Measurements from ENCODE around the gene TADA2A.

The TADA2A gene

GRCh38 chr17:37465069-37465616, 58.5 kb downstream of the TADA2A start:
- DNase-seq (ENCODE audit: extremely low read depth, low read depth) = no peak
- TF ChIP-seq CTCF (IDR thresholded peaks at IDR 0.05; ENCODE audit: low read depth, low read length) = no peak

GRCh38 chr17:37466471-37466870, 59.8 kb downstream of the TADA2A start:
- no peak for DNase-seq (ENCODE audit: extremely low read depth, low read depth)
- TF ChIP-seq CTCF (IDR thresholded peaks at IDR 0.05; ENCODE audit: low read depth, low read length) = no peak

GRCh38 chr17:37470181-37470580, 63.5 kb downstream of the TADA2A start:
- no peak for DNase-seq (ENCODE audit: extremely low read depth, low read depth)
- TF ChIP-seq CTCF (IDR thresholded peaks at IDR 0.05; ENCODE audit: low read depth, low read length) = no peak

- DNase-seq (ENCODE audit: extremely low read depth, low read depth) = no peak
- no peak for TF ChIP-seq CTCF (IDR thresholded peaks at IDR 0.05; ENCODE audit: low read depth, low read length)
Observed at GRCh38 chr17:37475731-37476420, 69.2 kb downstream of the TADA2A start.

GRCh38 chr17:37476431-37477120, 69.9 kb downstream of the TADA2A start:
- DNase-seq (ENCODE audit: extremely low read depth, low read depth) = no peak

GRCh38 chr17:37478187-37478586, 71.5 kb downstream of the TADA2A start:
- no peak for DNase-seq (ENCODE audit: extremely low read depth, low read depth)
- no peak for TF ChIP-seq CTCF (IDR thresholded peaks at IDR 0.05; ENCODE audit: low read depth, low read length)

More at GRCh38 chr17:37476431-37477120, 69.9 kb downstream of the TADA2A start:
- TF ChIP-seq CTCF (IDR thresholded peaks at IDR 0.05; ENCODE audit: low read depth, low read length) = no peak

GRCh38 chr17:37479025-37479424, 72.3 kb downstream of the TADA2A start:
- TF ChIP-seq CTCF (IDR thresholded peaks at IDR 0.05; ENCODE audit: low read depth, low read length) = no peak
- no peak for DNase-seq (ENCODE audit: extremely low read depth, low read depth)
